ENCODE data around the gene CACHD1.
A peak's percentile ranks its signal among the peaks of the same experiment; 100 is the strongest.
"Not testable (repeated sequence)": the region's sequence is repeated elsewhere in the genome, so short reads cannot be mapped to it uniquely, and the experiment has no call there.

Gene CACHD1

DNA sequence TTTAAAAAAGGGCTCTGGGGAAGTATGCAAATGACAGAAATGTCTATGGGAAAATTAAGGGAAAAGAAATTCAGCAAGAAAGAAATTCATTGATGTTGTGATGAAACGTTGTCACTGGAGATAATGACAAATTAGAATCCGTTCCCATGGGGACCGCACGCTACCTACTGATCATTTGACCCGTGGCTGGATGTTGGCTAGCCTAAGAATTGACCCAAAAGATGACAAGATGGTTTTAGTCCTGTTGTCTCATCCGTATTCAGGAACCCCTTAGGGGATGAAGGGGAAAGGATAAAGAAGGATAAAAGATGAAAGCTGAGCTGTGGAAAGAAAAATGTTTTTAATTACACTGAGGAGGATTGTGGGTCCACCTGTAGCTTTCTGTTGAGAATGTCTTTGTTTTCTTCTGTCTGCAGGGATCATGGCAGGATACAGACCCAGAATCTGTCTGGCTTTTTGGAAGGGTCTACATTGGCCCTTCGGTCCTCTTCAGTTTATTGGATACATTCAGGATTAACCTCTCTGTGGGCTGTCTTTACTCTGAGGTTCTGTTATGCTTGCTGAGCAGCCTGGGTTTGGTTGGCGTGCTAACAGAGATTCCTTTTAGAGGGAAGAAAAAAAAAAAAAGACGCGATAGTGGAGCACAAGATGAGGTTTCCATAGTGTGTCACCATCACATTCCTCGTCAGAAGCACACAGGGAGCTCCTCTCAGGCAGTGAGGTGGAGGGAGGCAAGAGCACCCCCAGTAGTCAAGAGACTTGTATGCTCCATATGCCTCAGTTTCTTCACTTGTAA is 106.2 kb downstream of the CACHD1 start:
- no peak overlapping the region for H3K27ac ChIP-seq
- no peak for DNase-seq (ENCODE audit: low read depth, low spot score)

- DNase-seq (ENCODE audit: low read depth, low spot score): no peak
- no peak overlapping the region for H3K27ac ChIP-seq
These were observed 108.5 kb downstream of the CACHD1 start for GRCh38 chr1:64578270-64578973.

DNA sequence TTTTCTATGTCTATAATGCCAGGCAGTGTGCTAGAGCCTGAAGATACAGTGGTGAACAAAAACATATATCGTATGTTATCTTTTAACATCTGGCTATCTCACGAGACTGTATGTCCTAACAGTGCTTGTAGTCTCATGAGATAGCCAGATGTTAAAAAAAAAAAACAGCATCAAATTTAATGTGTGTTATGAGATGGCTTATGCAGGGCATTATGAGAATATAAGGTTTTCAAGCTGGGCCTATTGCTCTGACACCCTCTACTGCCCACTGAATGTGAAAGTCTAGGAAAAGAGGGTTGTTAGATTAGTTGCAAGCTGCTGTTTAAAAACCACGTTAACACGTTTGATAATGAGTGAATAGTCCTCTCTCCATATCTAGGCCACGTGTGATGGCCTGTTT is 109.8 kb downstream of the CACHD1 start:
- no peak for DNase-seq (ENCODE audit: low read depth, low spot score)
- H3K27ac ChIP-seq: no peak overlapping the region

DNA sequence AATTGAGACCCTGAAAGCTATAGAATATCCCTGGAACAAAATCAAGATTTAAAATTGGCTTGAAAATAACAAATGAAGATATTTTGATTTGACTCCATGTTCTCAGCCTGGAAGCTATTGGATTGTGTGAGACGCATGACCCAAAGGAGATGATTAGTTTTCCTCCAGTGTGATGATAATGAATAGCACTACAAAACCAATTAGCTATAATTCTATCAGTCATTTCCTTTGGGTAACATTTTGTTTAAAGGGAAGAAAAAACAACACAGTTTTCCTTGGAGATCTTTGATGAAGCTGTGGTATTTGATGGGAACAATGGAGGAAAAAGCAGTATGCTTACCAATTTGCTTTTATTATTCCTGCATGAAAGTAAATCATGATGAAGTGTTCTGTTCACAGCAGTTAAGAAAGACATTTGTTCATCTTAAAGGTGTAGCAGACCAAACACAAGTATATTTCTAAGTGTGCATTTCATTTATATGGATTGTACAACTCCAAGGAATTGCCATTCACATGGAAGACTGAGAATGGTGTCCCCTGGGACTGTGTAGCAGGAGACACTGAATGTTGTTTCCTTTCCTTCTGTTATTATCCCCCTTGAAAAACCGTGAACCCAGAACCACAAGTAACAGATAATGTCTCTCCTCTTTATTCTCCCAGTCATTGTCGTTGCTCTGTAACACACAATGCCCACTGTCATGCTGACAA is 111.4 kb downstream of the CACHD1 start:
- no peak for DNase-seq (ENCODE audit: low read depth, low spot score)
- no peak overlapping the region for H3K27ac ChIP-seq

- no peak for DNase-seq (ENCODE audit: low read depth, low spot score)
- H3K27ac ChIP-seq: no peak overlapping the region
These were observed 111.9 kb downstream of the CACHD1 start for GRCh38 chr1:64581843-64582185.

DNA sequence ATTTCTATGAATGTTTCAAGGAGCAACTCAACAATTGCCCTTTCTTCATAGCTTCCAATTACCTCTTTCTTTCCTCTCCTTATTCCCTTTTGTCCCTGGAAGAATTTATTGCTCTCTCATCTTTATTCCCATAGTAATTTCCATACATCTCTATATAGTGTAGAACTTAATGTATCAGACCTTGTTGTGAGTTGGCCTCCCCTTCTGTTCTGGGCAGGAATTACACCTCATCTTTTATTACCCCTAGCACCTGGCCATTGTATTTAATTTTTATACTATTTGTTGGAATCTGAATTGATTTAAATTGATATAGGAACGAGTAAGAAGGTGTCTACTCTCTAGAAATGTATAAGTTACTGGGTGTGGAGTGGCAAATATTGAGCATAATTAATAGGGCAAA is 114.5 kb downstream of the CACHD1 start:
- DNase-seq (ENCODE audit: low read depth, low spot score): no peak

DNA sequence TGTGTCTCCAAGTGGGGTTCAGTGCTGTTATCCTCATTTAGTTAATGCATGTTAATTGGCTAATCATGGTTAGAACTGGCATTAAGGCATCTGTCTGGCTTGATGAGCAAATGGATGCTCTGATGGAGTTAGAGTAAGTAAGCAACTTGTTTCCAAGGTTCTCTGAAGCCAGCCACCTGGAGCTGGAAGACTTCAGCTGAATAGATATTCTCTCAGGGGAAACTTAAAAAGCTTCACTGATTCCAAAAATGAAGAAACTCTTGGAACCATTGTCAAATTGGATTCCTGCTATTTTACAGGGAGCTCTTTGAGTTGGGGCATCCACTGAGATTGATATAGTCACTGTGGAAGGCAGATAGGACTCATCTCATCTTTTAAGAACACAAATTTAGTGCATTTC is 118.9 kb downstream of the CACHD1 start:
- DNase-seq (ENCODE audit: low read depth, low spot score): no peak
- H3K27ac ChIP-seq: no peak overlapping the region

More for the DNA sequence above, 114.5 kb downstream of the CACHD1 start:
- H3K27ac ChIP-seq: no peak overlapping the region

GRCh38 chr1:64590316-64590715 is 120.4 kb downstream of the CACHD1 start:
- H3K27ac ChIP-seq: no peak overlapping the region
- no peak for DNase-seq (ENCODE audit: low read depth, low spot score)

GRCh38 chr1:64594446-64594845 is 124.5 kb downstream of the CACHD1 start:
- DNase-seq (ENCODE audit: low read depth, low spot score): no peak

DNA sequence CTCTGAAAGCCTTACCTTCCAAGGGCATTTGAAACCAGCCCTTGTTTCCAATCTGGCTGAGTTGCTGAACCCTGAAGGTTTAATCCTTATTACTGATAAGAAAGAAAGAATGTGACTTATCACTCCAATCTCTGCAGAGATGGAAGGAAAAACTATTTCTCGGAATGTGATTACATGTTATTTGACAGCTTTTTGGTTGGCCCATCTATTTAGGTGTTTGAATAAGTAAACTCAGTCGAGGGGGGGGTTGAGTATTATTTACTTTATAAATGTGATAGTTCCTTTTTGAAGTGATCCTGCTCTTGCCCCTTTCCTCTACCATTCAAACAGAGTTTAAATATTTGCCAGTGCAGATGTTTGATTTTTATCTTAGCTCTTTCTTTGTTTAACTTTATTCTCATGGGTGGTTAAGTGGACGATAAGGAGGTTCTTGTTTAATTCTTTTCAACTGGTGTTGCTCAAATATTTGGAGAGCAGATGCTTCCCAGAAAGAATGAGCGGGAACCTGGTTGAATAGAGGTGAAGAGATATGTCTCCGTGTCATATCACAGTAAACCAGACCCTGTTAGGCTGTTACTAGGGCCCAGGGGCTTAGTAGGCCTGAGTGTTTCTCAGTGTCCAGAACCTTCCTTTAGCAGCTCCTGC is 126.1 kb downstream of the CACHD1 start:
- no peak overlapping the region for H3K27ac ChIP-seq
- DNase-seq (ENCODE audit: low read depth, low spot score): no peak

More at GRCh38 chr1:64594446-64594845, 124.5 kb downstream of the CACHD1 start:
- H3K27ac ChIP-seq: no peak overlapping the region

- DNase-seq (ENCODE audit: low read depth, low spot score): no peak
- no peak overlapping the region for H3K27ac ChIP-seq
These were observed 127.2 kb downstream of the CACHD1 start for GRCh38 chr1:64597113-64597512.

GRCh38 chr1:64598100-64598571 is 128.2 kb downstream of the CACHD1 start:
- H3K27ac ChIP-seq: no peak overlapping the region
- DNase-seq (ENCODE audit: low read depth, low spot score): no peak

DNA sequence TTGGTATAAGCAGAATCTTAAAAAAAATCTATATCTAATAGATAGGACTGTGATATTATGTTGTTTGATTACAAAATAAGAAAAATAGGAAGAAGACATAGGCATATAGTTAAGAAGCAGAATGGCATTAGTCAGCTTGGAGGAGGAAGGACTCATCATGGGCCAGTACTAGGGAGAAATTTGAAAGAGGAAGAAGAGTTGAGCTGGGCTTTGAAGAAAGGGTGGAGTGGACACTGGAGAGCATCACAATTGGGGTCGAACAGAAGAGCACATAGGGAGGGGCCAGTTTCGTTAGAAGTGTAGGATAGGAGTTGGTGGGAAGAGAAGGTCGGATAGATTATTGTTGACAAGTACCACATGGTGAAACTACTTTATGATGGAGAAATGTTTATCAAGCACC is 129.3 kb downstream of the CACHD1 start:
- no peak for DNase-seq (ENCODE audit: low read depth, low spot score)

DNA sequence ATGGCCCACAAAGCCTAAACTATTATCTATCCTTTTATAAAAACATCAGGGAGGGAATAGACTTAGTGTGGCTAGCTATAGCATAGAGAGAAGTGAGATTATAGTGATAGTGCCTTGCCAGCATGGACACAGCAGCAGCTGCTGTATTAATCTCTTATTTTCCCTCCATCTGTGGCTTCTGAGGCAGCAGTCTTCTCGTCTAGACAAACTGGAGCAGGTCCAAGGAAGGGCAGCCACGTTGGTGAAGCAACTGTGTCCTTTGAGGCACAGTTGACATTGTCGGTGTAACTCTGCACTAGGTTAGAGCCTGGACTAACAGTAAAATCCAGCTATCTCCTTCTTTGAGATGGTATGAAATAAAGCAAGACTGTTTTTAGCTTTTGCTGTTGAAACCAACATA is 131.3 kb downstream of the CACHD1 start:
- no peak for DNase-seq (ENCODE audit: low read depth, low spot score)

More for the DNA sequence above, 129.3 kb downstream of the CACHD1 start:
- no peak overlapping the region for H3K27ac ChIP-seq

DNA sequence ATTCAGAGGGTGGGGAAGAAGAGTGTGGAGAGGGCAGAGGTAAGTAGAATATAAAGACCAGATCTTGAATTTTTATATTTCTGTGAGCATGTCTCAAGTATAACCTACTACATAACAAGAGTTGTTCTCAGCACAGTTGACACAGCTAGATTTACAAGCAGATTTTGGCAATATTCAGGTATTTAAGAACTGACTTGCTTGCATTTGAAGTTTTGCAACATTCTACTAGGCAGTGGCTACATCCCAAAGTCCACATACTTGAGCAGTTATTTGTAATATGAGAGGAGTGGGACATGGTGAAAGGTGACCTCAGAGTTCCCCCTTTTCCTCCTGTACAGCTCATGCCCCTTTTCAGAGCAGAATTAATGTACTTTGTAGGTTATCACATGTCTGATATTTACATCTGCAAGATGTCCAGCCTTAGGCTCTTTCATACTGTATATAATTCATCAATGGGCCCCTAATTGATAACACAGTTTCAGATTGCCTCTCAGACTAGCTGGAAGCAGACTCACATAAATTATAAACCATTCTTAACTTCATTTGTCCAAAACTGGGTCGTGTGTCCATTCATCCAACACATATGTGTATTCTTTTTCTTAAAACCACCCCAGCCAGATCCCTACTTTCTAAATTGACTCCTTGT is 138.2 kb downstream of the CACHD1 start:
- no peak for DNase-seq (ENCODE audit: low read depth, low spot score)
- H3K27ac ChIP-seq: no peak overlapping the region

More for the DNA sequence above, 131.3 kb downstream of the CACHD1 start:
- H3K27ac ChIP-seq: no peak overlapping the region

DNA sequence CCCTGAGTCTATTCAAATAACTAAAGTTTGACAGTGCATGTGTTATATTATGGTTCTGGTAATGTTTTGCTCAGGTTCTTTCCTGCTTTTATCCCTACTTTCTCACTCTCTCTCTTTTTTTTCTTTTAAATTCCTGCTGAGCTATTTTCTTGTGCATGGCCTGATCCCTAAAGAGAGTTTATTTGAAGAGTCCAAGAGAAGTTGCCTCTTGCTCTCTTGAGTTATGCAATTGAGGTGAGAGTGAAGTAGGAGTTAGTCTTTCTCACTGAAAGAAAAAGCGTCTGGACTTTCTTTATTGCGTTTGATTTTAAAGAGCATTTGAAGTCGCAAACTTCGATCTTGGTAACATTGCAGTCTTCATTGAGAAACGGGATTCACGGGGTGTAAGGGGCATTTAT is 138.7 kb downstream of the CACHD1 start:
- DNase-seq (ENCODE audit: low read depth, low spot score): no peak
- H3K27ac ChIP-seq: no peak overlapping the region

GRCh38 chr1:64610950-64611349 is 141.0 kb downstream of the CACHD1 start:
- H3K27ac ChIP-seq; DNase-seq (ENCODE audit: low read depth, low spot score): not testable (repeated sequence)

DNA sequence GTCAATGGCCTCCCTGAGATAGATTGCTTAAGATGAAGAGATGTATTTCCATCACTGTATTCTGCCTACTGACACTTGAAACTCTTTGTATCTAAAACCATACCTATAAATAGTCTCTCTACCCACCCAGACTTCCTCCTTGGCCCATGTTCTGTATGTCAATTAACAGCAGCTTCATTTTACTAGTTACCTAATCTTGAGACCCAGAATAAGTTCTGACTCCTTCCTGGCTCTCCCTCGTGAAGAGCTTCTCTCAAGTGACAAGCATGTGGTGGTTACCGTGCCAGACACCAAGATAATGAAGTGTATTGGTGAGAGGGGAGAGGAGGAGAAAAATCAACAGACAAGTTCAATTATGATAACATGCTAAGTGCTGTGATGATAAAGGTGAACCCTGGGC is 146.1 kb downstream of the CACHD1 start:
- no peak for DNase-seq (ENCODE audit: low read depth, low spot score)

DNA sequence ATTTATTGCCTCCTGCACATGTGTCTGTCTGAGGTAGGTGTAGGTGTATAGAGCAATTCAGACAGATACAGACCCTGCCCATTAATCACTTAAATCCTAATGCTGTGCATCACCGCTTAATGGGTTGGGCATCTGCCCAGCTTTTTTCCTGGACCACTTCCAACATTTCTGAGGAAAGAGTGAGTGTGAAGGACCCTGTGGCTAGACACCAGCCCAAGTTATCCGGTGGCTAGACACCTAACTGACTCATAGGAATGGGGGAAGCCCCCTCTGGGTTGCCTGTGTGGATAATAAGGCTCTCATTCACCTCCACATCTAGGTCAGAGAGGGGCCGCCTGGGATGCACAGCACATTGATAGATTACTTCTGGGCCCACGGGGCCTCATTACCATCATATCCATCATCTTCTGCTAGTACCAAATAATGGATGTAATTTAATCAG is 153.8 kb downstream of the CACHD1 start:
- DNase-seq (ENCODE audit: low read depth, low spot score): peak; percentile 78
- no peak overlapping the region for H3K27ac ChIP-seq

More for the DNA sequence above, 146.1 kb downstream of the CACHD1 start:
- no peak overlapping the region for H3K27ac ChIP-seq

- no peak for DNase-seq (ENCODE audit: low read depth, low spot score)
These were observed 154.3 kb downstream of the CACHD1 start for GRCh38 chr1:64624218-64624713.

More at GRCh38 chr1:64624218-64624713, 154.3 kb downstream of the CACHD1 start:
- H3K27ac ChIP-seq: no peak overlapping the region
